HCT116 (cell line): ENCODE data around the gene NDC80.

Experiments
- CTCF ChIP-seq, 3 experiments: fragments of 200-600 bp in 1 of 3; sonication (generic) in 1 of 3; IDR thresholded peaks in 2 of 3; conservative IDR thresholded peaks in 1 of 3; 2 replicates each; pipeline ENCODE4 v1.5.1; 2012 to 2017; ENCODE audit warnings: low read depth in 2 of 3, low read length in 2 of 3, antibody characterized with exemption in 1 of 3, borderline replicate concordance in 1 of 3, control low read depth in 1 of 3, mild to moderate bottlenecking in 1 of 3, mixed read lengths in 1 of 3, mixed run types in 1 of 3, moderate library complexity in 1 of 3; ENCODE audit not compliant: insufficient read depth in 1 of 3
- POLR2A ChIP-seq: IDR thresholded peaks from 2 replicates; pipeline ENCODE4 v1.7.0; 2011; ENCODE audit warnings: borderline replicate concordance; ENCODE audit not compliant: insufficient read depth, insufficient read length; ENCODE audit errors: extremely low read depth
- RAD21 ChIP-seq: IDR thresholded peaks from 2 replicates; pipeline ENCODE4 v1.6.1; 2012; ENCODE audit warnings: low read depth, mild to moderate bottlenecking
- TF ChIP-seq, protein P1 (sequence below): IDR thresholded peaks from 2 replicates; pipeline ENCODE4 v1.6.1; 2011; ENCODE audit warnings: mild to moderate bottlenecking, low read length, moderate library complexity; ENCODE audit not compliant: insufficient replicate concordance; ENCODE audit errors: extremely low read depth
- TF ChIP-seq, protein P2 (sequence below): IDR thresholded peaks from 2 replicates; pipeline ENCODE4 v1.6.1; 2012; ENCODE audit warnings: low read depth

DNA sequence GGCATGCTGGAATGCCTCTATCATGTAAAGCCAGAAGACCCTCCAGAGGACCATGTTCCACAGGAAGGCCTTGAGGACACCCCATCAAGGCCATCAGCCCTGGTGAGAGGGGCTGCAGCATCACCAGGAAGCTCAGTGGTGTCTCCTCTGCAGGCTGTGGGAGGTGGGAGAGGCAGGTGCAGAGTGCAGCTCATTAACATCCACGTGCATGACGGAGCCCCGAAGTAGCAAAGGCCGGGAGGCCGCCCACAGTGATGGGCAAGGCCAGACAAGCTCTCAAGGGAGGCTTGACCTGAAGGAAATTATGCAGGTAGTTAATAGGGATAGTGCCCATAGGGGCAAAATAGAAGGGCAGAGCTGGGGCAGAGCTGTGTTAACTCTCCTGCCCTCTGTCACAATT lies 53.9 kb downstream of the NDC80 start:
- TF ChIP-seq CTCF (IDR thresholded peaks at IDR 0.05 in 2 of 3, conservative IDR thresholded peaks at IDR 0.05 in 1 of 3; ENCODE audit: borderline replicate concordance in 1 of 3, insufficient read depth in 1 of 3, low read depth in 2 of 3, low read length in 2 of 3) (no peak), POLR2A (no peak), RAD21 (no peak)
- TF ChIP-seq, protein P1, sequence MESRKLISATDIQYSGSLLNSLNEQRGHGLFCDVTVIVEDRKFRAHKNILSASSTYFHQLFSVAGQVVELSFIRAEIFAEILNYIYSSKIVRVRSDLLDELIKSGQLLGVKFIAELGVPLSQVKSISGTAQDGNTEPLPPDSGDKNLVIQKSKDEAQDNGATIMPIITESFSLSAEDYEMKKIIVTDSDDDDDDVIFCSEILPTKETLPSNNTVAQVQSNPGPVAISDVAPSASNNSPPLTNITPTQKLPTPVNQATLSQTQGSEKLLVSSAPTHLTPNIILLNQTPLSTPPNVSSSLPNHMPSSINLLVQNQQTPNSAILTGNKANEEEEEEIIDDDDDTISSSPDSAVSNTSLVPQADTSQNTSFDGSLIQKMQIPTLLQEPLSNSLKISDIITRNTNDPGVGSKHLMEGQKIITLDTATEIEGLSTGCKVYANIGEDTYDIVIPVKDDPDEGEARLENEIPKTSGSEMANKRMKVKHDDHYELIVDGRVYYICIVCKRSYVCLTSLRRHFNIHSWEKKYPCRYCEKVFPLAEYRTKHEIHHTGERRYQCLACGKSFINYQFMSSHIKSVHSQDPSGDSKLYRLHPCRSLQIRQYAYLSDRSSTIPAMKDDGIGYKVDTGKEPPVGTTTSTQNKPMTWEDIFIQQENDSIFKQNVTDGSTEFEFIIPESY = no peak
- TF ChIP-seq, protein P2, sequence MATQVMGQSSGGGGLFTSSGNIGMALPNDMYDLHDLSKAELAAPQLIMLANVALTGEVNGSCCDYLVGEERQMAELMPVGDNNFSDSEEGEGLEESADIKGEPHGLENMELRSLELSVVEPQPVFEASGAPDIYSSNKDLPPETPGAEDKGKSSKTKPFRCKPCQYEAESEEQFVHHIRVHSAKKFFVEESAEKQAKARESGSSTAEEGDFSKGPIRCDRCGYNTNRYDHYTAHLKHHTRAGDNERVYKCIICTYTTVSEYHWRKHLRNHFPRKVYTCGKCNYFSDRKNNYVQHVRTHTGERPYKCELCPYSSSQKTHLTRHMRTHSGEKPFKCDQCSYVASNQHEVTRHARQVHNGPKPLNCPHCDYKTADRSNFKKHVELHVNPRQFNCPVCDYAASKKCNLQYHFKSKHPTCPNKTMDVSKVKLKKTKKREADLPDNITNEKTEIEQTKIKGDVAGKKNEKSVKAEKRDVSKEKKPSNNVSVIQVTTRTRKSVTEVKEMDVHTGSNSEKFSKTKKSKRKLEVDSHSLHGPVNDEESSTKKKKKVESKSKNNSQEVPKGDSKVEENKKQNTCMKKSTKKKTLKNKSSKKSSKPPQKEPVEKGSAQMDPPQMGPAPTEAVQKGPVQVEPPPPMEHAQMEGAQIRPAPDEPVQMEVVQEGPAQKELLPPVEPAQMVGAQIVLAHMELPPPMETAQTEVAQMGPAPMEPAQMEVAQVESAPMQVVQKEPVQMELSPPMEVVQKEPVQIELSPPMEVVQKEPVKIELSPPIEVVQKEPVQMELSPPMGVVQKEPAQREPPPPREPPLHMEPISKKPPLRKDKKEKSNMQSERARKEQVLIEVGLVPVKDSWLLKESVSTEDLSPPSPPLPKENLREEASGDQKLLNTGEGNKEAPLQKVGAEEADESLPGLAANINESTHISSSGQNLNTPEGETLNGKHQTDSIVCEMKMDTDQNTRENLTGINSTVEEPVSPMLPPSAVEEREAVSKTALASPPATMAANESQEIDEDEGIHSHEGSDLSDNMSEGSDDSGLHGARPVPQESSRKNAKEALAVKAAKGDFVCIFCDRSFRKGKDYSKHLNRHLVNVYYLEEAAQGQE = no peak
